Thyroid gland (tissue), 4 donors: ENCODE data around the gene SLN. TPM values are rescaled to one million over a fixed set of nuclear protein-coding genes. Genes with fewer than 3 reads are reported as not detected.

Source experiments
- DNase-seq, 2 donors: peaks; one replicate each; pipeline ENCODE4 v3.0.0-alpha.2; 2019
- H3K27ac ChIP-seq, 3 donors: fragments of 200-600 bp; sonication (generic); 1 replicate in 2 of 3; 2 replicates in 1 of 3; pipeline ENCODE4 v1.5.1; 2016 to 2019; ENCODE audit warnings: mild to moderate bottlenecking in 1 of 3, moderate library complexity in 1 of 3
- H3K27me3 ChIP-seq: fragments of 200-600 bp; sonication (generic); one replicate; pipeline ENCODE4 v1.5.1; 2019
- H3K36me3 ChIP-seq, 2 donors: fragments of 200-600 bp; sonication (generic); one replicate each; pipeline ENCODE4 v1.5.1; 2016 to 2019
- H3K4me1 ChIP-seq, 2 donors: fragments of 200-600 bp; sonication (generic); one replicate each; pipeline ENCODE4 v1.5.1; 2017 to 2019
- H3K4me3 ChIP-seq, 3 donors: fragments of 200-600 bp; sonication (generic); replicated peaks in 1 of 3; 1 replicate in 2 of 3; 2 replicates in 1 of 3; pipeline ENCODE4 v1.5.1; 2016; ENCODE audit warnings: mild to moderate bottlenecking in 1 of 3
- H3K9me3 ChIP-seq: fragments of 200-600 bp; sonication (generic); one replicate; pipeline ENCODE4 v1.5.1; 2017
- CTCF ChIP-seq, 6 experiments: fragments of 200-600 bp in 3 of 6; fragments of 450-650 bp in 3 of 6; sonication (generic) in 3 of 6; IDR thresholded peaks; one replicate each; pipeline ENCODE4 v1.5.1; 2016 to 2019; ENCODE audit warnings: antibody characterized with exemption in 6 of 6, mild to moderate bottlenecking in 2 of 6, inconsistent platforms in 1 of 6, moderate library complexity in 1 of 6
- POLR2A ChIP-seq, 2 donors: fragments of 450-650 bp; IDR thresholded peaks; one replicate each; pipeline ENCODE4 v1.6.1; 2017; ENCODE audit warnings: antibody characterized with exemption in 2 of 2, mild to moderate bottlenecking in 2 of 2, moderate library complexity in 1 of 2
- WGBS, 2 donors: methylation state at CpG; one replicate each; pipeline ENCODE4 v1.1.5; 2017; 5-methylcytosine and 5-hydroxymethylcytosine counted together
- intact Hi-C: fragments of 100-400 bp; cut with DNase I; formaldehyde crosslinking; loops from one replicate; pipeline ENCODE4 v1.15.1; 2023
- total RNA-seq, 4 donors: library from RNA; depleted of rRNA; stranded (reverse); fragments of >200 nt; gene quantifications; one replicate each; pipeline ENCODE4 v1.2.3, GENCODE V29; 2016

SLN gene
- total RNA-seq, 4 donors from 2014 or later = not detected

GRCh38 chr11:107688322-107688918 is 23.4 kb downstream of the SLN start:
- Histone ChIP-seq H3K27me3 (no peaks in the 10 kb centered on the region), H3K27ac (no peak overlapping the region), H3K36me3 (no peaks in the 10 kb centered on the region), H3K4me3 (no peak overlapping the region), H3K4me1 (no peaks in the 10 kb centered on the region), H3K9me3 (no peaks in the 10 kb centered on the region)
- DNase-seq = no peak
- no peak for TF ChIP-seq POLR2A (IDR thresholded peaks at IDR 0.05)
- TF ChIP-seq CTCF (IDR thresholded peaks at IDR 0.05) = no peak
- 68 to 72% methylated on average over 6 of the region's 6 CpGs for WGBS, 2 donors
- intact Hi-C loops = no loop called here

GRCh38 chr11:107683807-107684206 is 28.0 kb downstream of the SLN start:
- no peak overlapping the region for H3K4me3 ChIP-seq
- H3K36me3 ChIP-seq = no peaks in the 10 kb centered on the region
- TF ChIP-seq CTCF (IDR thresholded peaks at IDR 0.05) (no peak), POLR2A (IDR thresholded peaks at IDR 0.05) (no peak)
- no peaks in the 10 kb centered on the region for H3K27me3 ChIP-seq
- 91 to 96% methylated on average over 2 of the region's 2 CpGs for WGBS, 2 donors
- no peak overlapping the region for H3K27ac ChIP-seq
- DNase-seq = no peak
- H3K4me1 ChIP-seq = no peaks in the 10 kb centered on the region
- intact Hi-C loops = no loop called here
- no peaks in the 10 kb centered on the region for H3K9me3 ChIP-seq

- H3K27me3 ChIP-seq = no peaks in the 10 kb centered on the region
- WGBS, 2 donors = 74 to 87% methylated on average over 2 of the region's 2 CpGs
- H3K4me1 ChIP-seq = no peaks in the 10 kb centered on the region
- H3K9me3 ChIP-seq = no peaks in the 10 kb centered on the region
- no peak for DNase-seq
- intact Hi-C loops = no loop called here
- no peaks in the 10 kb centered on the region for H3K36me3 ChIP-seq
- H3K4me3 ChIP-seq = no peak overlapping the region
- TF ChIP-seq CTCF (IDR thresholded peaks at IDR 0.05) = no peak
- TF ChIP-seq POLR2A (IDR thresholded peaks at IDR 0.05) = no peak
- H3K27ac ChIP-seq = no peak overlapping the region
Observed at GRCh38 chr11:107683061-107683460, 28.8 kb downstream of the SLN start.

GRCh38 chr11:107682572-107682971 is 29.3 kb downstream of the SLN start:
- no peak for TF ChIP-seq CTCF (IDR thresholded peaks at IDR 0.05)
- no peak for TF ChIP-seq POLR2A (IDR thresholded peaks at IDR 0.05)
- Histone ChIP-seq H3K9me3 (no peaks in the 10 kb centered on the region), H3K27ac (no peak overlapping the region), H3K27me3 (no peaks in the 10 kb centered on the region), H3K36me3 (no peaks in the 10 kb centered on the region), H3K4me3 (no peak overlapping the region), H3K4me1 (no peaks in the 10 kb centered on the region)
- intact Hi-C loops = no loop called here
- DNase-seq = no peak
- 53 to 60% methylated on average over 5 of the region's 5 CpGs for WGBS, 2 donors

GRCh38 chr11:107682171-107682570 is 29.7 kb downstream of the SLN start:
- intact Hi-C loops = no loop called here
- 87% methylated on average over 4 of the region's 4 CpGs for WGBS, 2 donors
- no peaks in the 10 kb centered on the region for H3K9me3 ChIP-seq
- H3K4me3 ChIP-seq = no peak overlapping the region
- no peak for DNase-seq
- no peaks in the 10 kb centered on the region for H3K36me3 ChIP-seq
- H3K27ac ChIP-seq = no peak overlapping the region
- H3K27me3 ChIP-seq = no peaks in the 10 kb centered on the region
- no peak for TF ChIP-seq POLR2A (IDR thresholded peaks at IDR 0.05)
- TF ChIP-seq CTCF (IDR thresholded peaks at IDR 0.05) = no peak
- no peaks in the 10 kb centered on the region for H3K4me1 ChIP-seq
